Measurements from ENCODE around the gene DCUN1D4.

DNA sequence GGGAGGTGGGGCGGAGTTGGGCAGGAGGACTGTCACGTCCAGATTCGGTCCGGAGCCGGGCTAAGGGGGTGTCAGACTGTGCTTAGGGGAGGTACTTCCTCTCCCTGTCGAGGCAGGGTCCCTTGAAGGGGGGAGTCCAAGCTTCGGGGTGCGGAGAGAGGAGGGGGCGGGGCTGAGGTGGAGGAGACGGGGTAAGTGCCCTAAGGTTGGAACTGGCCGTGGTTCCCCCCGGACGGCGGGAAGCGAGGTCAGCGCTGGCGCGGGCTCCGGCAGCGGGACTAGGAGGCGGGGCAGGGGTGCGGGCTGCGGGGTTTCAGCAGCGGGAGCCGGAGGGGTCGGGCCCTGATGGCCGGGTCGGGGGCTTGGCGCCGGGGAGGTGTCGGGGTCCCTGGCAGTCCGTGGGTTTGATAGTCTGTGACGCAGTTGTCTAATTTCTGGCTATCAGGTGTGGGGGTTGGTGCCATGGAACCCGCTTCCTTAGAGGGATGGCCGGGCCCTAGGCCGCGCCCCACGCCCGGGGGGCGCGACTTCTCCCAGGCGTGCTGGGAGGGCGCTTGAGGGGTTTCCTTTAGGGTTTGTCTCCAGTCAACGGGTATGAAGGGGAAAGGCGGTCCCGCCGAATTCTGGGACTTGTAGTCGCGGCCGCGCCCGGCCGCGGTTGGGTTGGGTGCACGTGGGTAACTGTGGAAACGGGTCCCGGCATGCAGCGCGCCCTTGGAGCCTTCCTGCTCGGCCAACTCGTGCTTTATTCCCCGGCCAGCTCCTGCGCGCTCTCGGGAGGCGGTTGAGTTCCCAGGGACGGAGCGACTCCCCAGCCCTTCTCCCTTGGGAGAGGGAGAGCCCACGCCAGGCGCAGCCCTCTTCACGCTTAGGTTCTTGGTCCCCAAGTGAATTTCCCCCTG lies 1.5 kb downstream of the DCUN1D4 start:
- no peak for TF ChIP-seq CTCF (IDR thresholded peaks at IDR 0.05)
- no peak for TF ChIP-seq POLR2A (IDR thresholded peaks at IDR 0.05)
